GM12873 (cell line): Measurements from ENCODE around the gene SHISA3.

Experiments used
- CTCF ChIP-seq: IDR thresholded peaks from 2 replicates; pipeline ENCODE4 v1.5.1; 2012; ENCODE audit warnings: low read depth, mild to moderate bottlenecking, moderate library complexity, low read length, control low read depth; ENCODE audit not compliant: insufficient read depth; ENCODE audit errors: missing control alignments

The SHISA3 gene

GRCh38 chr4:42371305-42372252 is 25.7 kb upstream of the SHISA3 start:
- peak; percentile 58 for TF ChIP-seq CTCF

- TF ChIP-seq CTCF: no peak
These were observed 19.8 kb upstream of the SHISA3 start for GRCh38 chr4:42377497-42377896.

- TF ChIP-seq CTCF: no peak
These were observed 15.6 kb upstream of the SHISA3 start for GRCh38 chr4:42381666-42382065.

GRCh38 chr4:42385516-42385915 is 11.8 kb upstream of the SHISA3 start:
- no peak for TF ChIP-seq CTCF

GRCh38 chr4:42390622-42391354 is 6.5 kb upstream of the SHISA3 start:
- no peak for TF ChIP-seq CTCF

- TF ChIP-seq CTCF: no peak
These were observed 6.0 kb upstream of the SHISA3 start for GRCh38 chr4:42391355-42391664.

- TF ChIP-seq CTCF: no peak
These were observed 5.3 kb upstream of the SHISA3 start for GRCh38 chr4:42391981-42392380.
